HCT116 (cell line): ENCODE results near the gene ACY1. TPM values are rescaled to one million over a fixed set of nuclear protein-coding genes. Genes with fewer than 3 reads are reported as not detected.

ENCODE experiments used
- ATAC-seq: fragments of 200-7000 bp; cut with Tn5 transposase; 2 replicates; pipeline ENCODE4 v1.9.1; 2020; ENCODE audit warnings: mild to moderate bottlenecking, moderate library complexity
- BruUV-seq: library from RNA; stranded (reverse); fragments of 400-500 nt; replicated peaks from 2 replicates; lab custom pipeline; 2021; lab: Mats Ljungman, UMichigan
- CTCF ChIA-PET: fragments of 300-600 bp; sonication (Branson Sonifier 250); formaldehyde crosslinking; loops from one replicate; lab custom pipeline; 2021; ENCODE audit warnings: antibody characterized with exemption; lab: Charles Lee
- POLR2A ChIA-PET: fragments of 300-600, 350-600 bp; sonication (Branson Sonifier 250); formaldehyde crosslinking; loops from one replicate; lab custom pipeline; 2021; ENCODE audit warnings: antibody characterized with exemption; lab: Charles Lee
- RAD21 ChIA-PET, 2 experiments: fragments of 300-600 bp; sonication (Branson Sonifier 250); formaldehyde crosslinking; loops; one replicate each; lab custom pipeline; 2023; ENCODE audit warnings: low total read pairs in 2 of 2; ENCODE audit not compliant: uncharacterized antibody in 2 of 2, unreplicated experiment in 2 of 2, low non-redundant PET in 1 of 2; lab: Charles Lee
- DNase-seq: peaks from one replicate; pipeline ENCODE4 v3.0.0-alpha.2; 2010; ENCODE audit warnings: low read depth, low spot score
- H2AFZ ChIP-seq: fragments of 200-600 bp; shearing (Covaris generic), sonication (generic); 2 replicates; pipeline ENCODE4 v1.6.1; 2017; ENCODE audit warnings: low read depth, mixed run types, mixed read lengths, antibody characterized with exemption, low read length; ENCODE audit not compliant: poor library complexity, severe bottlenecking
- H3K27ac ChIP-seq: 2 replicates; pipeline ENCODE4 v1.5.1; 2012; ENCODE audit warnings: low read depth, low read length
- H3K27me3 ChIP-seq: fragments of 200-600 bp; sonication (generic); 2 replicates; pipeline ENCODE4 v1.6.1; 2016; ENCODE audit warnings: mixed run types, low read length, mixed read lengths; ENCODE audit not compliant: insufficient read depth
- H3K36me3 ChIP-seq, 2 experiments: fragments of 200-500 bp in 1 of 2; fragments of 200-600 bp in 1 of 2; sonication (Bioruptor generic) in 1 of 2; sonication (generic) in 1 of 2; 2 replicates each; pipeline versions ENCODE4 v1.5.1 to v1.6.1; 2014 to 2016; ENCODE audit warnings: low read length in 2 of 2, inconsistent platforms in 1 of 2, mixed read lengths in 1 of 2, mixed run types in 1 of 2; ENCODE audit not compliant: insufficient read depth in 2 of 2, control insufficient read depth in 1 of 2
- H3K4me1 ChIP-seq, 2 experiments: fragments of 200-600 bp in 1 of 2; sonication (generic) in 1 of 2; 2 replicates each; pipeline versions ENCODE4 v1.5.1 to v1.6.1; 2012 to 2017; ENCODE audit warnings: low read length in 2 of 2, inconsistent platforms in 1 of 2, mild to moderate bottlenecking in 1 of 2, mixed read lengths in 1 of 2, mixed run types in 1 of 2, moderate library complexity in 1 of 2; ENCODE audit not compliant: insufficient read depth in 2 of 2, control insufficient read depth in 1 of 2
- H3K4me2 ChIP-seq: fragments of 200-600 bp; sonication (generic); 2 replicates; pipeline ENCODE4 v1.6.1; 2017; ENCODE audit warnings: mixed run types, low read length, mixed read lengths
- H3K4me3 ChIP-seq, 2 experiments: fragments of 200-600 bp in 1 of 2; sonication (generic) in 1 of 2; replicated peaks in 1 of 2; 2 replicates each; pipeline ENCODE4 v1.5.1; 2011 to 2016; ENCODE audit warnings: low read length in 2 of 2, control low read depth in 1 of 2, low read depth in 1 of 2, mild to moderate bottlenecking in 1 of 2, mixed read lengths in 1 of 2, mixed run types in 1 of 2
- H3K79me2 ChIP-seq: fragments of 200-600 bp; sonication (generic); 2 replicates; pipeline ENCODE4 v1.6.1; 2017; ENCODE audit warnings: mild to moderate bottlenecking, mixed run types, low read length, moderate library complexity, mixed read lengths; ENCODE audit not compliant: insufficient read depth
- H3K9ac ChIP-seq: fragments of 200-600 bp; sonication (generic); 2 replicates; pipeline ENCODE4 v1.6.1; 2016; ENCODE audit warnings: low read length, mixed read lengths
- H3K9me2 ChIP-seq: fragments of 200-600 bp; sonication (generic), shearing (Covaris generic); 2 replicates; pipeline ENCODE4 v1.6.1; 2017; ENCODE audit warnings: mixed run types, mild to moderate bottlenecking, moderate library complexity; ENCODE audit not compliant: insufficient read depth
- H3K9me3 ChIP-seq, 2 experiments: fragments of 200-500 bp in 1 of 2; fragments of 200-600 bp in 1 of 2; sonication (Bioruptor generic) in 1 of 2; sonication (generic) in 1 of 2; 2 replicates each; pipeline ENCODE4 v1.6.1; 2014 to 2017; ENCODE audit warnings: low read length in 2 of 2, mixed read lengths in 2 of 2, inconsistent platforms in 1 of 2, low read depth in 1 of 2, mild to moderate bottlenecking in 1 of 2, mixed run types in 1 of 2, moderate library complexity in 1 of 2; ENCODE audit not compliant: control insufficient read depth in 1 of 2, insufficient read depth in 1 of 2
- H4K20me1 ChIP-seq: fragments of 200-600 bp; sonication (generic), shearing (Covaris generic); 2 replicates; pipeline ENCODE4 v1.6.1; 2017; ENCODE audit warnings: mixed run types, mild to moderate bottlenecking, moderate library complexity; ENCODE audit not compliant: insufficient read depth
- ATF3 ChIP-seq: IDR thresholded peaks from 2 replicates; pipeline ENCODE4 v1.6.1; 2012
- CBX3 ChIP-seq: IDR thresholded peaks from 2 replicates; pipeline ENCODE4 v1.6.1; 2012; ENCODE audit warnings: low read depth
- EGR1 ChIP-seq: IDR thresholded peaks from 2 replicates; pipeline ENCODE4 v1.6.1; 2012; ENCODE audit warnings: low read depth
- ELF1 ChIP-seq: IDR thresholded peaks from 2 replicates; pipeline ENCODE4 v1.6.1; 2012; ENCODE audit warnings: low read depth, borderline replicate concordance
- FOSL1 ChIP-seq: IDR thresholded peaks from 2 replicates; pipeline ENCODE4 v1.6.1; 2012; ENCODE audit warnings: low read depth
- JUND ChIP-seq: IDR thresholded peaks from 2 replicates; pipeline ENCODE4 v1.6.1; 2012
- POLR2AphosphoS5 ChIP-seq: IDR thresholded peaks from 2 replicates; pipeline ENCODE4 v1.6.1; 2011; ENCODE audit warnings: mild to moderate bottlenecking, low read depth, low read length, moderate library complexity
- REST ChIP-seq: IDR thresholded peaks from 2 replicates; pipeline ENCODE4 v1.6.1; 2012; ENCODE audit warnings: low read depth
- SP1 ChIP-seq: IDR thresholded peaks from 2 replicates; pipeline ENCODE4 v1.6.1; 2012; ENCODE audit warnings: low read depth
- SRF ChIP-seq: IDR thresholded peaks from 2 replicates; pipeline ENCODE4 v1.6.1; 2012; ENCODE audit warnings: low read depth
- TCF7L2 ChIP-seq: IDR thresholded peaks from 2 replicates; pipeline ENCODE4 v1.7.0; 2011; ENCODE audit warnings: borderline replicate concordance, inconsistent platforms; ENCODE audit not compliant: insufficient read depth, insufficient read length; ENCODE audit errors: extremely low read depth
- ZBTB33 ChIP-seq: IDR thresholded peaks from 2 replicates; pipeline ENCODE4 v1.6.1; 2011; ENCODE audit warnings: mild to moderate bottlenecking, low read length, moderate library complexity; ENCODE audit not compliant: insufficient replicate concordance; ENCODE audit errors: extremely low read depth
- ZFX ChIP-seq: fragments of 450-650 bp; IDR thresholded peaks from 2 replicates; pipeline ENCODE4 v1.6.1; 2017
- ZNF274 ChIP-seq: fragments of 200-500 bp; sonication (Bioruptor generic); IDR thresholded peaks from 2 replicates; pipeline ENCODE4 v1.6.1; 2014; ENCODE audit warnings: mild to moderate bottlenecking, low read depth, low read length, inconsistent platforms
- intact Hi-C: fragments of 100-400 bp; cut with micrococcal nuclease; formaldehyde crosslinking; loops from 2 replicates; pipeline ENCODE4 v1.10.0; 2022
- total RNA-seq: library from RNA; stranded (reverse); gene quantifications from one replicate; pipeline ENCODE4 v1.2.1, GENCODE V29; 2021; ENCODE audit not compliant: unreplicated experiment

ACY1 gene
- total RNA-seq, 1 experiment from 2014 or later, result 73.2 TPM

GRCh38 chr3:51998774-51999173, 15.4 kb downstream of the ACY1 start:
- CTCF ChIA-PET, result interaction anchor here (1.6 kb wide), 1 partner anchor 39 kb away, joined by 3 read pairs; no protein-coding TSS in a partner anchor
- TF ChIP-seq JUND (no peak), EGR1 (no peak), FOSL1 (no peak), ZFX (no peak), ATF3 (no peak), CBX3 (no peak), SRF (no peak)
- TF ChIP-seq, all 23 proteins: peak for 0
- Histone ChIP-seq H3K79me2 (peaks cover 20% of the 10 kb centered on the region), H3K27me3 (no peaks in the 10 kb centered on the region), H3K9me3 (no peaks in the 10 kb centered on the region), H3K9ac (no peak overlapping the region), H2AFZ (no peak overlapping the region), H3K4me1 (peaks cover 13 to 38% of the 10 kb centered on the region in 2 experiments), H3K27ac (no peak overlapping the region), H3K36me3 (peaks cover 12 to 16% of the 10 kb centered on the region in 2 experiments), H3K4me3 (no peak overlapping the region), H3K9me2 (no peaks in the 10 kb centered on the region), H3K4me2 (no peak overlapping the region), H4K20me1 (no peaks in the 10 kb centered on the region)
- ChIA-PET RAD21 (no interaction called here), POLR2A (interaction anchor here (1.3 kb wide), 1 partner anchor 16 kb away, joined by 8 read pairs; the partner anchor contains the start of gene ACY1)
- ATAC-seq (no peak), DNase-seq (no peak)
- no TSS peak for BruUV-seq
- intact Hi-C loops, result no loop called here

- Histone ChIP-seq H3K9ac (no peak overlapping the region), H4K20me1 (no peaks in the 10 kb centered on the region), H3K9me3 (no peaks in the 10 kb centered on the region), H3K4me3 (no peak overlapping the region), H3K9me2 (no peaks in the 10 kb centered on the region), H3K79me2 (peaks cover 9% of the 10 kb centered on the region), H3K4me2 (no peak overlapping the region), H3K36me3 (peaks cover 2 to 5% of the 10 kb centered on the region in 2 experiments; a peak in 3 of 4 replicates), H3K27ac (no peak overlapping the region), H3K27me3 (no peaks in the 10 kb centered on the region), H2AFZ (no peak overlapping the region), H3K4me1 (peaks cover 6 to 27% of the 10 kb centered on the region in 2 experiments)
- intact Hi-C loops, result loop anchor here (2.0 to 5.0 kb wide), 4 partner anchors 57 to 337 kb away; partner anchors contain the start of genes DUSP7 and PARP3
- no TSS peak for BruUV-seq
- DNase-seq (no peak), ATAC-seq (no peak)
- ChIA-PET POLR2A (no interaction called here), CTCF (no interaction called here), RAD21 (no interaction called here)
- no peak for TF ChIP-seq ZNF274
- no peak for TF ChIP-seq ZBTB33
- no peak for TF ChIP-seq ZFX
- TF ChIP-seq REST, result no peak
- no peak for TF ChIP-seq POLR2AphosphoS5
- TF ChIP-seq EGR1, result no peak
- TF ChIP-seq CBX3, result no peak
- no peak for TF ChIP-seq SP1
- no peak for TF ChIP-seq SRF
- no peak for TF ChIP-seq ELF1
- TF ChIP-seq TCF7L2, result no peak
- TF ChIP-seq ATF3, result no peak
Observed at GRCh38 chr3:51999846-52000245, 16.5 kb downstream of the ACY1 start.
